NCI-H2227 (cell line): Measurements from ENCODE around the gene BTBD2.
A peak's percentile ranks its signal among the peaks of the same experiment; 100 is the strongest.
"Not testable (repeated sequence)": the region's sequence is repeated elsewhere in the genome, so short reads cannot be mapped to it uniquely, and the experiment has no call there.

ENCODE experiments used
- DNase-seq: peaks from one replicate; lab custom pipeline; 2025; ENCODE audit not compliant: unreplicated experiment; lab: John Stamatoyannopoulos, UW

BTBD2 gene

GRCh38 chr19:2016041-2016807, 710 bp upstream of the BTBD2 start:
- DNase-seq, result peak; percentile 19

GRCh38 chr19:2014731-2015607, 545 bp downstream of the BTBD2 start:
- peak; percentile 51 for DNase-seq

- DNase-seq, result no peak
Observed at GRCh38 chr19:2014131-2014571, 1.4 kb downstream of the BTBD2 start.

- no peak for DNase-seq
Observed at GRCh38 chr19:2013683-2013961, 1.9 kb downstream of the BTBD2 start.

GRCh38 chr19:2012941-2013682, 2.4 kb downstream of the BTBD2 start:
- no peak for DNase-seq

- no peak for DNase-seq
Observed at GRCh38 chr19:2011169-2011568, 4.3 kb downstream of the BTBD2 start.

- DNase-seq, result no peak
Observed at GRCh38 chr19:2010135-2010668, 5.3 kb downstream of the BTBD2 start.

GRCh38 chr19:2003874-2004273, 11.6 kb downstream of the BTBD2 start:
- DNase-seq, result no peak

- no peak for DNase-seq
Observed at GRCh38 chr19:1999856-2000515, 15.5 kb downstream of the BTBD2 start.

GRCh38 chr19:1998712-1999708, 16.5 kb downstream of the BTBD2 start:
- DNase-seq, result no peak

- DNase-seq, result no peak
Observed at GRCh38 chr19:1997353-1998233, 17.9 kb downstream of the BTBD2 start.

- no peak for DNase-seq
Observed at GRCh38 chr19:1992759-1993260, 22.7 kb downstream of the BTBD2 start.

GRCh38 chr19:1991018-1991913, 24.2 kb downstream of the BTBD2 start:
- DNase-seq, result no peak

- DNase-seq, result no peak
Observed at GRCh38 chr19:1990230-1991017, 25.1 kb downstream of the BTBD2 start.

GRCh38 chr19:1989513-1990229, 25.8 kb downstream of the BTBD2 start:
- no peak for DNase-seq

GRCh38 chr19:1988464-1988863, 27.1 kb downstream of the BTBD2 start:
- not testable (repeated sequence) for DNase-seq
